GM19025 (cell line): ENCODE data around the gene METRN.

Experiments
- ATAC-seq: cut with Tn5 transposase; IDR thresholded peaks from one replicate; pipeline ENCODE4 v1.9.1; 2021; ENCODE audit warnings: mild to moderate bottlenecking, low read depth, moderate library complexity; ENCODE audit not compliant: unreplicated experiment

Gene METRN

GRCh38 chr16:677316-678190, 37.4 kb upstream of the METRN start:
- ATAC-seq, result no peak

- ATAC-seq, result no peak
Measured at GRCh38 chr16:678209-678857, 36.6 kb upstream of the METRN start.

DNA sequence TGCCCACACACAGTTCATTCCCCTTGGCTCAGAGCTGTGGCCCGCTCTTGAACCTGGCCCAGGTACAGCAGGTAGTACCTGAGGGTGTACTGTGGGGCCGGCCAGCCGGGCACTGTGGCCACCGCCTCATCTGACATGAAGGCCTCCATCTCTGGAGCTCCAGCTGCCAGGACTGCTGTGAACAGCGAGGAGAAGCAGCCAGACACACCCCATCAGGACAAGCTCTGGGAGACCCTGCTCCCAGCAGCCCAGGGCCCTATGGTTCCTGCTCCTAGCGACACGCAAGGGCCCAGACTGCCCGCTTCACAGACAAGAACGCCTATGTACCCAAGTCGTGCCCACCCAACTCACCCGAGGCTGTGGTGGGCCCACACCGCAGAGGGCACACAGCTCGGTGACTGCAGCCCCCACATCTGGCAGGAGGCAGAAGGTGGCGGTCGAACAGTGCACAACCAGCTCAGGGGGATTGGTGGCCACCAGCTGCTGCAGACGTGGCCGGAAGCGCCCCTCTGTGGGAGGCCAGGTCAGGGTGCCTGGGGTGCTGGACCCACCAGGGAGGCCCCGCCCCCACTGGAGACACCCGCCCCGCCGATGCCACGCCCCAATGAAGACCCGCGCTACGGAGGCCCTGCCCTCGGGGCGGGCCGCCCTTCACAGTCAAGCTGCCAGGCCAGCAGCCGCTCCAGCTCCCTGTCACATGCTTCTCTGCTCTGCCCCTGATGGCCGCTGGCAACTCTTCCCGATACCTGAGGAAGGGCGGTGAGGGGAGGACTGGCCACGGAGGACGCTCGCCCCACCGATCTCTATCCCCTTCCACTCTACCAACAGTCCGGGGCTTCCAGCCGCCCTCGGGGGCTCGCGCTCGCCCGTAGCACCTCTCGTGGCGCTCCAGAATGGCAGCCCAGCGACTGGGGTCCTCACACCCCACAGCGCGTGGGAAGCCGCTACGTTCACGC, 35.8 kb upstream of the METRN start:
- no peak for ATAC-seq

- peak; percentile 50 for ATAC-seq
Measured at GRCh38 chr16:679814-680624, 34.9 kb upstream of the METRN start, which contains the start of gene STUB1. Gene STUB1 (plus strand): TSS chr16:680410. CDS start chr16:680526, 116 bp downstream.

GRCh38 chr16:680625-680945, 34.3 kb upstream of the METRN start:
- no peak for ATAC-seq

- no peak for ATAC-seq
Measured at GRCh38 chr16:680967-681745, 33.8 kb upstream of the METRN start.

DNA sequence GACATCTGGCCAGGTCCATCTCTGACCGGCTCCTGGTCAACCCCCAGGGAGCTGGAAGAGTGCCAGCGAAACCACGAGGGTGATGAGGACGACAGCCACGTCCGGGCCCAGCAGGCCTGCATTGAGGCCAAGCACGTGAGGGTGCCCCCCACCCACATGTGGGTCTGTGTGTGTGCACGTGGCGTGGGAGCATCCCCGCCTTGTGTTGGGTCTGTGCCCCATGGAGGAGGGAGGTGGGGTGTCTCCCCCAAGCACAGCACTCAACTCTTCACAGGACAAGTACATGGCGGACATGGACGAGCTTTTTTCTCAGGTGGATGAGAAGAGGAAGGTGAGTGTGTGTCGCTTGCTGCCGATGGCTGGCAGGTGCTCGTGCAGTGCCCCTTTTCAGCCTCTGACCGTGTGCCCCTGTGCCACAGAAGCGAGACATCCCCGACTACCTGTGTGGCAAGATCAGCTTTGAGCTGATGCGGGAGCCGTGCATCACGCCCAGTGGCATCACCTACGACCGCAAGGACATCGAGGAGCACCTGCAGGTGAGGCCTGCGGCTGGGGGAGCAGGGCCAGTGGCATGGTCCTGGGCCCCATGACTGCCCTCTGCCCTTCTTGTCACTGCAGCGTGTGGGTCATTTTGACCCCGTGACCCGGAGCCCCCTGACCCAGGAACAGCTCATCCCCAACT, 33.0 kb upstream of the METRN start:
- no peak for ATAC-seq

- no peak for ATAC-seq
Measured at GRCh38 chr16:682493-683395, 32.2 kb upstream of the METRN start.

DNA sequence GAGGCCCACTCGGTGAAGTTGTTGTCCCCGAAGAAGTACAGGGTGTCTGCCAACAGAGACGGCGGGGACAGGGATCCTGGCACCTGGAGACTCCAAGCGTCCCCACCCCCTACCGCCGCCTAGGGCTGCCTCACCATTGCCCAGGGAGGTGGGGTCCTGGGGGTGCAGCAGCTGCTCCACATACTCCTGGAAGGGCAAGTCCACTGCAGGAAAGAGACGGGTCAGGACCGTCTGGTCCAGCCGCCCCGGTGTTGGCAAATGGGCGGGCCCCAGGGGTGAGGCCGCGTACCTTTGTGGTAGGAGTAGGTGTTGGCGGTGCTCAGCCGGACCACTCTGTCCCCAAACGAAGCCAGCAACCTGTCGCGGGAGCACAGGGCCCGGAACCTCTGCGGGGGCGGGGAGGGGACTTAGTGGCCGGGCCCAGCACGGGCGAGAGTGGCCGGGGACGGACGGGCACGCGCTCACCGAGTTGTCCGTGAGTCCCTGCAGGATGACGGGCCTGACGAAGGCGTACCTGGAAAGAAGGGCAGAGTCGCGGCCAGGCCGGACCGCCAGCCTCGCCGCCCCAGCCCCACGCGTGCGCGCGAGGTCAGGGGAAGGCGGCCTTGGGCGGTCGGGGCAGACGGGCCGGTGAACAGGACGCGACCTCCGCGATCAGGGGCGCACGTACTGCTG, 31.4 kb upstream of the METRN start:
- no peak for ATAC-seq

DNA sequence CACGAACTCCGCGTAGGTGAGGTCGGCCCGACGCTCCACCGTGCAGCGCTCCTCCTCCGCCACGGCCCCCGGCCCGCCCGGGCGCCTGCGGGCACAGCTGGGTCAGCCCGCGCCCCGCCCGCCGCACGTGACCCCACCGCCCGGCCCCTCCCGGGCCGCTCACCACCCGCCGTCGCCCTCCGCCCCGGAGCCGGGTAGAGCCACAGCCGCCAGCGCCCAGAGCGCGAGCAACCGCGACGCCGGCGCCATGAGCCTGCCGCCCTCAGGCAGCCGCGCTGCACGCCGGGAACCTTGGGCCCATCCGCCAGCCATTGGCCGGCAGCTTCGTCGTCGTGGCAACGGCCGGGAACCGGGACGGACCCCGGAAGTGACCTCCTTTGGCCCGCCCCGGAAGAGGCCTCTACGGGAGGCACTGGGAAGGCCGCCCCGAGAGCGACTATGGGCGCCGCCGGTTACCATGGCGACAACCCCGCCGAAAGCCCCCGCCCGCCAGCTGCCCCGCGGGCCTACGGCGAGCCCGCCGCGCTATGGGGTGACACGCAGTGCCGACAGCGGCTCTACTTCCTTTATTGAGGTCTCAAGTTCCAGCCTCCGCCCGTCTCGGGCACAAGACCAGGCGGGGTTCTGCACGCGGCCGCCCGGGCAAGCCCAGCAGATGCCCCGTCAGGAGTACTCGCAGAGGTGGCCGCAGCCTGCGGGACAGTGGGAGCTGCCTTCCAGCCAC, 30.7 kb upstream of the METRN start, which contains the start of gene JMJD8:
JMJD8 (minus strand) TSS at position 264 of the 724 bp plus-strand sequence; CDS start at position 249, 15 bp downstream.
- peak; percentile 70 for ATAC-seq

DNA sequence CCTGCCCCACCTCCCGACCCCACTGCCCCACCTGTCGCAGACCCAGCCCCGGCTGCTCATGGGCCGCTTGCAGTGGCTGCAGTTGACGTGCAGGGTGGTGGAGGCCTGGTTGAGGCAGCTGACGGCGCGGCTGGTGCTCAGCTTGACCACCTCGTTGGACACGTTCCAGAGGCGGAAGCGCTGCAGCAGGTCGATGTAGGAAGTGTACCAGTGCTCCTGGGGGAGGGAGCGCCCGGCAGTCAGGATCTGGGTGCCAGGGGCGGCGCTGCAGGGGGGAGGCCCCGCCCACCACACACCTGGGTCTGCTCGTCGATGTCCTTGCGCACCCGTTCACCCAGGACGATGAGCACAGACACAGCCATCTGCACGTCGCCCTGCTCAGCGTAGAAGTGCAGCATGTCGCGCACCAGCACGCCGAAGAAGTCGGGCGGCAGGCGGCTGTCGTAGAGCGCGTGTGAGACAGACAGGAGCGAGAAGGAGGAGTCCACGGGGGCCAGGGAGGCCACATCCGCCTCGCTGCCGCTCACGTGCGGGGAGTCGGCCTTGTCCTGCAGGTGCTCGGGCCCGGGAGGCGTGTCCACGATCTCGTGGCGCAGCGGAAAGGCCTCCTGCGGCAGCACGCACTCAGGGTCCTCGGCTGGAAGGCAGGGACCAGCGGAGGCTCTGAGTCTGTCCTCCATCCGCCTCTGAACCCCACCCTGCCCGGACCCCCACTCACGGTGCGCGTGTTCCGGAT, 29.8 kb upstream of the METRN start:
- no peak for ATAC-seq

DNA sequence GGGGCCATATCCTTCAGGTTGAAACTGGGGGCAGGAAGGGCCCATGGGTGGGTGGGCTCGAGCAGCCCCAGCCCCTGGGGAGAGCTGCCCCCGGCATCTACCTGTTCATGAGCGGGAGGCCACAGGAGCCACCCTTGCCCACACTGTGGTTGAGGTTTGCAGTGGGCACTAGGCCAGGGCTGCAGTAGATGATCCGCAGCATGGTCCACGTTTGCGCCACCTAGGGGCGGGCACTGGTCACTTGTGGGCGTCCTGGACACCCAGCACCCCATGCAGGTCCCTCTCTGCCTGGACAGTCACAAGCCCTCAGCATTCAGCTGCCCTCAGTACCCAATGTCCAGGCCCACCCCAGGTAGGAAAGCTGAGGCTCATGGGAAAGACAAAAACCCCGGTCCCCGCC, 29.0 kb upstream of the METRN start:
- no peak for ATAC-seq

DNA sequence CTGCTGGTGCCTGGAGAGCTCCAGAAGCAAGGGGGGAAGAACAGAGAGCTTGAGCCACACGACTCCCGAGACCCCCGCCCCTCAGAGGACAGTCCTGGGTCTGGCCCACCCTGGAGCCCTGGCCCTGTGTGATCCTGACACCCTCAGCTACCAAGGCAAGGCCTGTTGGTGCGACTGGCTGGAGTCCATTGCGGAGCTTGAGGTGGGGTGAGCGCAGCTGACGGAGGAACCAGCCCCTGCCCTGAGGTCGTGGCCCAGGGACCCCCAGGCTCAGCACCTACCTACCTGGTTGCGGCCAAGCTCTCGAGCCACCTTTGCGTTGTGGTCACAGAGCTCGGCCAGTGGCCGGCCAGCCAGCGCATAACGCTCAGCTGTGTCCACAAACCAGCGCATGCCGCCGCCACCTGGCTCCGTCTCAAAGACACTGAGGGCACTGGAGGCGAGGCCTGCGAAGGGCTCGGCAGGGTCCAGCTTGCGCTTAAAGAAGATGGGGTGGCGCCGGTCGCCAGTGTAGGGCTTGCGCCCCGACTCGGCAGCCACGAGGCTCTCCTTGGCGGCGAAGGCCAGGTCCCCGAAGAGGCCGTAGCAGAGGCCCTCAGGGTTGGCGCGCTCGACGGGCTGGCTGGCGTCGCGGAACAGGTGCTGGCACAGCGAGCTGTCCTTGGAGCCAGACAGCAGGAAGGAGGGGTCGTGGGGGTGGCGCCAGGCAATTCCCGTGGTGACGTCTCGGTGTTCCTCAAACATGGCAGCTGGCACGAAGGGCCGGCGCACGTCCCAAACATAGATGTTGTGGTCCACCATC, 28.3 kb upstream of the METRN start:
- no peak for ATAC-seq

- no peak for ATAC-seq
Measured at GRCh38 chr16:687499-687898, 27.4 kb upstream of the METRN start.
